HG03354 (cell line): ENCODE results near the gene GRIN2B.

Source experiments
- ATAC-seq: cut with Tn5 transposase; IDR thresholded peaks from one replicate; pipeline ENCODE4 v1.9.1; 2021; ENCODE audit warnings: mild to moderate bottlenecking; ENCODE audit not compliant: unreplicated experiment, poor library complexity, severe bottlenecking

Gene GRIN2B

DNA sequence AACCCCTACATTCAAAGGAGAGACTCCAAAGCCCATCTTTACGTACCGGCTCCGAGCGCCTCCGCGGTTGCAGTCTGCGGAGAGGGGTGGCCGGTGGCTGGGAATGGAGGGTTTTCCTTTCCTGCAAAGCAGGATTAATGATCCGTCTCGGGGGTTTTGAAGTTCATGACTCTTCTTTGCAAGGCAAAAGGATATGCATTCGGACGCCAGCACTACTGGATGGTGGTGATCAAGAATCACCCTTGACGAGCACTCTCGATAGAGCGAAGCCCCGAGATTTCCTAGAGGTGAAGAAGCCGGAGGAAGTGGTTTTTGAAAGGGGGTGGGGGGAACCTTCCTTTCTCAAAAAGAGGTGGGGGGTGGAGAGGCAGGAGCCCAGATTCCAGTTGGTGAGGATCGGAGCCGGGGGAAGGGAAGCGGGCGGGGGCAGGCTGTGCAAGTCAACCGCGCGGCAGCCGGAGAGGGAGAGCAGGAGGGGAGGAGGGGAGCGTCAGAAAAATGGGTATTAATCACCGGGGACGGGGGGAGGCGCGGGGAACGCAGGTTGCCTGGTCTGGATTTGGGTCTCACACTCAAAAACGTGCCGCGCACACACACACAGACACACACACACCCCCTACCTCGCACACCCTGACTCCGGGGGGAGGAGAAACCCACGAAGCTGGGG, at the start of gene GRIN2B:
TSS of gene GRIN2B (minus strand) at position 307 of the 667 bp plus-strand sequence. CDS start 115,394 bp downstream, outside the sequence.
- ATAC-seq = no peak

- ATAC-seq = no peak
Observed at GRCh38 chr12:14026537-14026936, 45.1 kb upstream of the GRIN2B start.

- ATAC-seq = no peak
Observed at GRCh38 chr12:14024591-14024990, 43.2 kb upstream of the GRIN2B start.

GRCh38 chr12:14018080-14018479, 36.7 kb upstream of the GRIN2B start:
- no peak for ATAC-seq

DNA sequence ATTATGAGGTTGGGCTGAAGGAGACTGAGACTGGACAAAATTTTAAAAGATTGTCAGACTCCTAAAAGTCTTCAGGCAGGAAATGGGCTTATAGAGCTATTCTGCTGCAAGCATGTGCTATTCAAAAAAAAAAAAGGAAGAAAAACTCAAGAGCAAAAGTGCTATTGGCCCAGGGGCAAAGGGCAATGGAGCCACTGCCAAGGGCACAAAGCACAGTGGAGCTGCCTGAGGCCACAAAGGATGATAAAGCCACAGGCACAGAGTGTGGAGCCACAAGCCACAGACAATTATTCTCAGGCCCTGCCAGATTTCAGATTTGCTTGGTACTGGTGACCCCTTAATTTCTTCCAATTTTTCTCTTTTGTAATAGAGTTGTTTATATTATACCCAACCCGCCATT, 29.6 kb upstream of the GRIN2B start:
- no peak for ATAC-seq

- no peak for ATAC-seq
Observed at GRCh38 chr12:14007639-14008038, 26.2 kb upstream of the GRIN2B start.

DNA sequence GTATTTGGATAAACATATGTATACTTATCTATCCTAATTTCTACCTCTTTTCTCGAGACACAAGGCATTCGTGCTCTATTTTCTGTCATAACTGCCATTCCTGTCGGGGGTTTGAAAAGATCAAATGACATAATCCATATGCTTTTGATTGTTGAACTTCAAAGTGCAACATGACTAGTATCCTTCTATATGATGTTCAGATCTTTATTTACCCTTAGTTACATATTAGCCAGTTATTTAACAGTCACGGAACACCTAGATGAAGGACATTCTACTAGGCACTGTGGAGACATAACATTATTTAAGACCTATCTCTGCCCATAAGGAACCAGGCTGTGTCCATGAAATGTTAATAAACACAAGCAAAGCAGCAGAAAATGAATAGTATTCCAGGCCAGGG, 11.2 kb upstream of the GRIN2B start:
- no peak for ATAC-seq

- no peak for ATAC-seq
Observed at GRCh38 chr12:13992106-13992505, 10.7 kb upstream of the GRIN2B start.

- no peak for ATAC-seq
Observed at GRCh38 chr12:13986031-13986430, 4.6 kb upstream of the GRIN2B start.

GRCh38 chr12:13981990-13982389, 588 bp upstream of the GRIN2B start:
- ATAC-seq = no peak

GRCh38 chr12:13980538-13981295, 685 bp downstream of the GRIN2B start:
- ATAC-seq = no peak

DNA sequence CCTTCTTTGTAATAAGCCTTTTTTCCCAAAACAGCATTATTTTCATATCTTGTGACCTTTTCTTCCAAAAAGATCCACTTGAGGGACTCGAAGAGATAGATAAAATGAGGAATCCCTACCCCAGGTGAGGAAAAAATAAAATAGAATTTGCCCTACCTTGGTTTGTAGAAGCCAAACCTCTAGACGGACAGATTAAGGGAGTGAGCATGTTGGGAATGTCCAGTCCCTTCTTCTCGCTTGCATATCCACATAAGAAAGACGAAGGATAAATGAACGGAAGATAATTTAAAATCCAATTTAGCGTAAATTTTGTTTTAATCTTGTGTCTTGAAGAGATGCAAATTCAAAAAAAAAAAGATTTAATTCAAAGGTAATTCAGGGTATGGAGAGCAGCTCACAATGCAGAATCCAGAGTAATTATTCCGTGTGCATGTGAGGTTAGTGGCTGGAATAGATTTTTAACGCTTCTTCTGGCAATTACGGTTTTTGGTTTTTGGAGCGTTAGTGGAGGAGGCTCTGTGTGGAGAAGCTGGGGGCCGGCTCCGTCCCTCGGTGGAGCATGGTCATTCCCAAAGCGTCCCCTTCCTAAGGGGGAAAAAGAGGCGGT, 1.5 kb downstream of the GRIN2B start:
- no peak for ATAC-seq

DNA sequence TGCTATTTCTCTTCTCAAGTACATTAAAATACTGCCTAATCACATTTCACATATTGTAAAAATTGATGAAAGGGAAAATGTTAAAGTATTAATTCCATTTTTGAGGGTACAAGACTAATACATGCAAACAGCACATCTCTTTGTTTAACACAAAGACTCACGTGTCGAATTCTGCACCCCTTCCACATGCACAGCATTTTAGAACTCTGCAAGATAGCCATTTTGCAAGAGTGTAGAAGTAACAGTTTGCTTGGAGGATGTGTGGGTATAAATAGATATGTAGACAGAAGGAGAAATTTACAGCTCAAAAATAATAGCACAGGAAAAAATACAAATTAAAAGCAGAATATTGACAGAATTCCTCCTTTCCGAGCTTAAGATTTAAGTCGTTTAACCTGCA, 2.5 kb downstream of the GRIN2B start:
- ATAC-seq = no peak

- no peak for ATAC-seq
Observed at GRCh38 chr12:13976880-13977279, 4.5 kb downstream of the GRIN2B start.

DNA sequence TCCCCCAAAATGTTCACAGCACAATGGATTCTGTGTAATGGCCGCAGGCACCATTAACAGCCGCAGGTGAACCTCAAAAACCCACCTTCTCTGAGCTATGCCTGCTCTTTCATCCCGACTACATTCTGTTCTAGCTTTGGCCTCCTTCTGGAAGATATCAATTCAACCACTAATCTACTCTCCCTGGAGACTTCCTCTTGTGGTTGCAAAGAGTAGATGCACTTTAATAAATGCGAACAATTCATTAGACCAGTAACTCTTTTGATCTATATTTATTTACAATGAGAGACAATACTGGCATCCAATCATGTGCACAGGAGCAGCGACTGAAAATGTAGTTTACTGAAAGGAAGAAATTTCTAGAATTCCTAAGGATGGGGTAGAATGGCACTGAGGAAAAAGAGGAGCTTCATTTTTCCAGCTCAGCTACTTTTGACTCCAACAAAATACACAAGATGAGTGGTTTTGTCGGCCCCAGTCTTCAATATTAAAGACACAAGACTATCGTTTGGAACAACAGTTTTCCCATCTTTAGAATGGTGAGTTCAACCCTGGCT, 5.3 kb downstream of the GRIN2B start:
- no peak for ATAC-seq

DNA sequence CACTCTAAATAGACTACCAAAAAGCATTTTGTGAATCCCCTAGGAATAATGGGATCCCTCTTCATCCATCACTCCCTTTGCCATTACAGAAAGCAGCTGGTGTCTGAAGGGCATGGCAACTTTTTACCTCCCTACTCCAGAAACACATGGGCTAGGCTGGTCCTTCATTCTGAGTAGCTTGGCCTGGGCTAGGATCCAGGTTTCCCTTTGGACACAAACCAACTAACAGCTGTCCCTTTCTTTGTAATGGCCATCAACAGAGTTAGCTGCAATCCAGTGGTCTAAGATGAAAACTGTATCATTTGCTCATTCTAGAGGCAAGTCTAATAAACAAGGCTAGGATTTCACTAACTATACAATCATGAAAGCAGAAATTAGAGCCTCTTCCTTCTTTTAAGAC, 7.4 kb downstream of the GRIN2B start:
- no peak for ATAC-seq

DNA sequence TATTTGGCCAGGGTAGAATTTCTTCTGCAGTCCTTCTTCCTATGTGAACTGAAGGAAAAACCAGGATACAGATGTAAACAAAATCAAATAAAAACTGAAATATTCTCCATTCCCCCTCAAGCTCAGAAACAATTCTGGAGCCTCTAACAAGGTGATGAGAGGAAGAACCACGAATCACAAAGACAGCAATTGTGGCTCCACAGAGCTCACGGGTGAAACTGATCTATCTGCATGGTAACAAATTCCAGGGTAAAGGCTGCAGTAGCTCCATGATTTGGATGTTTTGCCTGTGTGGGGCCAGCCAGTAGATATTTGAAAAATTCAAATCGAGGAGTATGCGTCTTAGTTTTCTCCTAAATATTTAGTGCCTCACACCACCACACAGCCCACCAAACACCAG, 10.6 kb downstream of the GRIN2B start:
- ATAC-seq = no peak

- no peak for ATAC-seq
Observed at GRCh38 chr12:13968281-13968680, 13.1 kb downstream of the GRIN2B start.

GRCh38 chr12:13964666-13965065, 16.7 kb downstream of the GRIN2B start:
- no peak for ATAC-seq

DNA sequence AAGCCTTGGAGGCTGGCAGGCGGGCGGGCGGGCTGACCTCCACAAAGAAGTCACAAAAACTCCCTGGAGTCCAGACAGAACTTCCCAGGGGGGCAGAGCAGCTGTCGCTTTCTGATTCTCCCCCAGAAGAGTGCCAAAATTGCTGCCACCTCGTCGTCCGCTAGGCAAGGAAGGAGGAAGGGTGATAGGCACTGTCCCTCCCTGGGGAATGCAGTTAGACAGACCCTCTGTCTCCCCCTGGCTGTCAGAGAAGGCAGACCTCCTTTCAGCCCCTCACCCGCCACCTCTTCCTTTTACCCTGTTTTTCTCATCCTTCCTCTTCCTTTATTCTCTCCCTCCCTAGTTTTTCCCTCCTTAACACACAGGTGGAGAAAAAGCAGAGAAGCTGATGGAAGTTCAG, 18.7 kb downstream of the GRIN2B start:
- ATAC-seq = no peak

DNA sequence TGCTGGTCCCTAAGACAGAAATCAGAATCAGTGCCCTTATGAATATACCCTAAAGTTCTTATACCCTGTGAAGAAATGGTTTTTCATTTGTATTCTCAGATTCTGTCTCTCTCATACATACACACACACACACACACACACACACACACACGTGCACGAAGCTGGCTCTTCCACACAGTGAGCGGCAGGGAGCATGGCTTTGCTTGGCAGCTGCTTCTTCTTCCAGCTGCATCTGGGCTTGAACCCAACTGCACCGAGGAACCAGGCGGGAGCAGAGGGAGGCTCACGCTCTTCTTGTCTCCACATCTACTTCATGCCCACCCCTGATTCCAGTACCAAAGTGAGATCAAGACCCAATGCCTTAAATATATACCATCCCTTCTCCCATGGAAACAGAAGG, 19.4 kb downstream of the GRIN2B start:
- no peak for ATAC-seq
